GOT3 (cell line): ENCODE results near the gene FZD1.
"Not testable (repeated sequence)": the region's sequence is repeated elsewhere in the genome, so short reads cannot be mapped to it uniquely, and the experiment has no call there.

Experiments
- DNase-seq: peaks from one replicate; lab custom pipeline; 2025; ENCODE audit warnings: mixed read lengths; lab: John Stamatoyannopoulos, UW

The FZD1 gene

GRCh38 chr7:91297939-91298338 is 33.7 kb downstream of the FZD1 start:
- no peak for DNase-seq

- no peak for DNase-seq
These were observed 35.9 kb downstream of the FZD1 start for GRCh38 chr7:91299952-91300775.

- no peak for DNase-seq
These were observed 38.6 kb downstream of the FZD1 start for GRCh38 chr7:91302794-91303193.

- no peak for DNase-seq
These were observed 42.0 kb downstream of the FZD1 start for GRCh38 chr7:91306266-91306665.

- no peak for DNase-seq
These were observed 43.2 kb downstream of the FZD1 start for GRCh38 chr7:91307467-91307866.

GRCh38 chr7:91308191-91308590 is 44.0 kb downstream of the FZD1 start:
- not testable (repeated sequence) for DNase-seq

- DNase-seq, result no peak
These were observed 46.7 kb downstream of the FZD1 start for GRCh38 chr7:91310830-91311460.

- DNase-seq, result no peak
These were observed 47.6 kb downstream of the FZD1 start for GRCh38 chr7:91311839-91312238.

- DNase-seq, result no peak
These were observed 48.9 kb downstream of the FZD1 start for GRCh38 chr7:91313113-91313512.

- no peak for DNase-seq
These were observed 50.5 kb downstream of the FZD1 start for GRCh38 chr7:91314591-91315323.

- no peak for DNase-seq
These were observed 52.2 kb downstream of the FZD1 start for GRCh38 chr7:91316426-91316825.

- no peak for DNase-seq
These were observed 55.1 kb downstream of the FZD1 start for GRCh38 chr7:91319351-91319750.

- no peak for DNase-seq
These were observed 56.3 kb downstream of the FZD1 start for GRCh38 chr7:91320366-91321078.
